Fibroblast of lung (primary cell): Measurements from ENCODE around the gene BLVRB. TPM values are rescaled to one million over a fixed set of nuclear protein-coding genes. Genes with fewer than 3 reads are reported as not detected.

Experiments used
- DNase-seq, 2 donors: peaks; one replicate each; pipeline versions ENCODE4 v3.0.0 to v3.0.0-alpha.2; 2010; ENCODE audit warnings: low read depth in 2 of 2
- H2AFZ ChIP-seq: 2 replicates; pipeline ENCODE4 v1.5.1; 2012; ENCODE audit warnings: low read length, control low read depth, inconsistent platforms
- H3K27ac ChIP-seq: 2 replicates; pipeline ENCODE4 v1.5.1; 2011; ENCODE audit warnings: low read length, control low read depth; ENCODE audit not compliant: insufficient read depth
- H3K27me3 ChIP-seq: 2 replicates; pipeline ENCODE4 v1.5.1; 2011; ENCODE audit warnings: mild to moderate bottlenecking, low read length; ENCODE audit not compliant: control insufficient read depth, insufficient read depth
- H3K36me3 ChIP-seq: 2 replicates; pipeline ENCODE4 v1.5.1; 2011; ENCODE audit warnings: low read length; ENCODE audit not compliant: control insufficient read depth, insufficient read depth
- H3K4me1 ChIP-seq: 2 replicates; pipeline ENCODE4 v1.5.1; 2011; ENCODE audit warnings: low read length; ENCODE audit not compliant: control insufficient read depth, insufficient read depth; ENCODE audit errors: extremely low read depth
- H3K4me2 ChIP-seq: 2 replicates; pipeline ENCODE4 v1.5.1; 2011; ENCODE audit warnings: low read length, control low read depth; ENCODE audit not compliant: insufficient read depth; ENCODE audit errors: extremely low read depth
- H3K4me3 ChIP-seq, 4 experiments: fragments of 200-600 bp in 1 of 4; sonication (generic) in 1 of 4; replicated peaks in 1 of 4; 2 replicates each; pipeline ENCODE4 v1.5.1; 2011 to 2016; ENCODE audit warnings: low read length in 4 of 4, low read depth in 3 of 4, mild to moderate bottlenecking in 3 of 4, control low read depth in 2 of 4, inconsistent platforms in 1 of 4, mixed read lengths in 1 of 4; ENCODE audit not compliant: insufficient read depth in 1 of 4; ENCODE audit errors: control extremely low read depth in 1 of 4
- H3K79me2 ChIP-seq: 2 replicates; pipeline ENCODE4 v1.5.1; 2012; ENCODE audit warnings: mild to moderate bottlenecking, low read length, inconsistent platforms; ENCODE audit not compliant: control insufficient read depth, insufficient read depth
- H3K9ac ChIP-seq: 2 replicates; pipeline ENCODE4 v1.5.1; 2011; ENCODE audit warnings: mild to moderate bottlenecking, low read length, control low read depth; ENCODE audit not compliant: insufficient read depth
- H3K9me3 ChIP-seq: 2 replicates; pipeline ENCODE4 v1.5.1; 2012; ENCODE audit warnings: low read depth, low read length; ENCODE audit not compliant: control insufficient read depth, insufficient read depth
- H4K20me1 ChIP-seq: 2 replicates; pipeline ENCODE4 v1.5.1; 2011; ENCODE audit warnings: low read length; ENCODE audit not compliant: control insufficient read depth, insufficient read depth; ENCODE audit errors: extremely low read depth
- EZH2 ChIP-seq: IDR thresholded peaks from 2 replicates; pipeline ENCODE4 v1.5.1; 2012; ENCODE audit warnings: low read length, control low read depth, mild to moderate bottlenecking; ENCODE audit errors: missing control alignments
- polyA plus RNA-seq, 2 donors: library from polyadenylated mRNA; depleted of rRNA in 1 of 2; stranded (reverse) in 1 of 2; unstranded in 1 of 2; fragments of >200 nt; gene quantifications; 2 replicates each; pipeline ENCODE4 v1.2.1, GENCODE V29; 2011 to 2012; ENCODE audit warnings: missing spikeins in 1 of 2
- total RNA-seq: library from RNA; depleted of rRNA; stranded (reverse); fragments of >200 nt; gene quantifications from 2 replicates; pipeline ENCODE4 v1.2.1, GENCODE V29; 2014
- TF ChIP-seq, protein P1 (sequence below), 2 donors: IDR thresholded peaks in 1 of 2; conservative IDR thresholded peaks in 1 of 2; 1 replicate in 1 of 2; 2 replicates in 1 of 2; pipeline ENCODE4 v1.5.1; 2011 to 2012; ENCODE audit warnings: low read length in 2 of 2, control low read depth in 1 of 2, inconsistent platforms in 1 of 2, low read depth in 1 of 2, mild to moderate bottlenecking in 1 of 2

Gene BLVRB
- total and polyA plus RNA-seq, 2 donors (not counting 1 experiment from before 2014, with no cell fraction given), result 40.0 to 105 TPM

DNA sequence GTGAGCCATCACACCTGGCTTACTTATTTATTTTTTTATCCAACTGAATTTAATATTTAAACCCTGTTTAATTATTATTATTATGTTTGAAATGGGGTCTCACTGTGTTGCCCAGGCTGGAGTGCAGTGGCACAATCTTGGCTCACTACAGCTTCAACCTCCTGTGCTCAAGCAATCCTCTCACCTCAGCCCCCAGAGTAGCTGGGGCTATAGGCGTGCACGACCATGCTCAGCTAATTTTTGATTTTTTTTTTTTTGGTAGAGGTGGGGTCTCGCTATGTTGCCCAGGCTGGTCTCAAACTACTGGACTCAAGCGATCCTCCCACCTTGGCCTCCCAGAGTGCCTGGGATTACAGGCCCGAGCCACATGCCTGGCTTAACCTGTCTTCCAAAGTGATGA is 33.8 kb upstream of the BLVRB start:
- Histone ChIP-seq H3K9ac (no peak overlapping the region), H3K36me3 (no peaks in the 10 kb centered on the region), H3K79me2 (no peaks in the 10 kb centered on the region), H3K4me2 (no peak overlapping the region), H3K9me3 (no peaks in the 10 kb centered on the region), H4K20me1 (no peaks in the 10 kb centered on the region), H3K27ac (no peak overlapping the region), H3K4me1 (no peaks in the 10 kb centered on the region), H2AFZ (no peak overlapping the region), H3K27me3 (no peaks in the 10 kb centered on the region), H3K4me3 (no peak overlapping the region)
- no peak for TF ChIP-seq EZH2
- TF ChIP-seq, protein P1, sequence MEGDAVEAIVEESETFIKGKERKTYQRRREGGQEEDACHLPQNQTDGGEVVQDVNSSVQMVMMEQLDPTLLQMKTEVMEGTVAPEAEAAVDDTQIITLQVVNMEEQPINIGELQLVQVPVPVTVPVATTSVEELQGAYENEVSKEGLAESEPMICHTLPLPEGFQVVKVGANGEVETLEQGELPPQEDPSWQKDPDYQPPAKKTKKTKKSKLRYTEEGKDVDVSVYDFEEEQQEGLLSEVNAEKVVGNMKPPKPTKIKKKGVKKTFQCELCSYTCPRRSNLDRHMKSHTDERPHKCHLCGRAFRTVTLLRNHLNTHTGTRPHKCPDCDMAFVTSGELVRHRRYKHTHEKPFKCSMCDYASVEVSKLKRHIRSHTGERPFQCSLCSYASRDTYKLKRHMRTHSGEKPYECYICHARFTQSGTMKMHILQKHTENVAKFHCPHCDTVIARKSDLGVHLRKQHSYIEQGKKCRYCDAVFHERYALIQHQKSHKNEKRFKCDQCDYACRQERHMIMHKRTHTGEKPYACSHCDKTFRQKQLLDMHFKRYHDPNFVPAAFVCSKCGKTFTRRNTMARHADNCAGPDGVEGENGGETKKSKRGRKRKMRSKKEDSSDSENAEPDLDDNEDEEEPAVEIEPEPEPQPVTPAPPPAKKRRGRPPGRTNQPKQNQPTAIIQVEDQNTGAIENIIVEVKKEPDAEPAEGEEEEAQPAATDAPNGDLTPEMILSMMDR (conservative IDR thresholded peaks at IDR 0.05 in 1 of 2, IDR thresholded peaks at IDR 0.05 in 1 of 2; ENCODE audit: low read depth in 1 of 2, low read length in 2 of 2), result no peak
- DNase-seq, result no peak

DNA sequence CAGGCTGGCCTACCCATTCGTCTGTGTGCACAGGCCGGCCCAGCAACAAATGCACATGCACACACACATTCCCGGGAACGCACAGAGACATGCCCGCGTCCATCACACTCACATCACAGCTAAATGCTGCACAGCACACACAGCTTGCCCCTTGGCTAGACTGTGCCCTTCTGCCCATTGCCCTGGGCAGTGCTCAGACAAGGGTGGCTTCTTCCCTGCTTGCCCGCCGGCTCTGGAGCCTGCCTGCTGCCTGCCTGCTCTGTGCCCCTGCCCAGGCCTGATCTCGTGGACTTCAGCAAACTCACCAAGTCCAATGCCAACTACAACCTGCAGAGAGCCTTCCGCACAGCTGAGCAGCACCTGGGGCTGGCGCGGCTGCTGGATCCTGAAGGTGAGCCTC is 31.7 kb upstream of the BLVRB start:
- H3K4me1 ChIP-seq, result no peaks in the 10 kb centered on the region
- no peaks in the 10 kb centered on the region for H4K20me1 ChIP-seq
- no peaks in the 10 kb centered on the region for H3K9me3 ChIP-seq
- no peaks in the 10 kb centered on the region for H3K79me2 ChIP-seq
- no peak overlapping the region for H3K27ac ChIP-seq
- TF ChIP-seq, protein P1 (conservative IDR thresholded peaks at IDR 0.05 in 1 of 2, IDR thresholded peaks at IDR 0.05 in 1 of 2; ENCODE audit: low read depth in 1 of 2, low read length in 2 of 2), result no peak
- no peak for TF ChIP-seq EZH2
- no peak overlapping the region for H3K4me3 ChIP-seq
- DNase-seq, result no peak
- peaks cover 2% of the 10 kb centered on the region for H3K27me3 ChIP-seq
- no peak overlapping the region for H2AFZ ChIP-seq
- H3K9ac ChIP-seq, result no peak overlapping the region
- H3K4me2 ChIP-seq, result no peak overlapping the region
- H3K36me3 ChIP-seq, result no peaks in the 10 kb centered on the region

DNA sequence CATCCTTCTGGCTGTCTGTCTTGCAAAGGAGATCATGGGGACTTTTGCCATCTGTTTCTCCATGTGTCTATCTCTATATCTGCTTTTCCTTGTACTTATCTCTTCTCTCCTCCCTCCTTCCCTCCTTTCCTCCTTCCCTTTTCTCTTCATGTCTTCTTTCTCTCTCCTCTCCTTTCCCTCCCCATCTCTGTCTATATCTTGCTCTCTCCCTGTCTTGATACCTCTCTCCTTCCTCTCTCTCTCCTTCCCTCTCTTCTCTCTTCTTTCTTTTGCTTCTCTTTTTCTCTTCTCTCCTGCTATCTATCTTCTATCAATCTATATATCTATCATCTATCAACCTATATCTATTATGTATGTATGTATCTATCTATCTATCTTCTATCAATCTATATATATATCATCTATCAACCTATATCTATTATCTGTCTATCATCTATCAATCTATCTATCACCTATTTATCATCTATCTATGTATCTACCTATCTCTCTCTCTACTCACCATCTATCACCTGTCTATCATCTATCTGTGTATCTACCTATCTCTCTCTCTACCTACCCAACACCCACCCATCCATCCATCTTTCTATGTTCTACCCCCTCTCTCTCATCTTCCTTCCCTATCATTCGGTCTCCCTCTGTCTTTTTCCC is 28.8 kb upstream of the BLVRB start:
- Histone ChIP-seq H3K4me2 (no peak overlapping the region), H3K27me3 (peaks cover 2% of the 10 kb centered on the region), H3K9ac (no peak overlapping the region), H3K27ac (no peak overlapping the region), H3K4me3 (no peak overlapping the region), H3K4me1 (no peaks in the 10 kb centered on the region), H2AFZ (no peak overlapping the region), H3K36me3 (no peaks in the 10 kb centered on the region), H3K79me2 (no peaks in the 10 kb centered on the region), H3K9me3 (no peaks in the 10 kb centered on the region), H4K20me1 (no peaks in the 10 kb centered on the region)
- TF ChIP-seq EZH2, result no peak
- TF ChIP-seq, protein P1 (conservative IDR thresholded peaks at IDR 0.05 in 1 of 2, IDR thresholded peaks at IDR 0.05 in 1 of 2; ENCODE audit: low read depth in 1 of 2, low read length in 2 of 2), result no peak
- DNase-seq, result no peak
